HG03097 (cell line): ENCODE measurements around the gene RIPOR3.
"Not testable (repeated sequence)": the region's sequence is repeated elsewhere in the genome, so short reads cannot be mapped to it uniquely, and the experiment has no call there.

Source experiments
- ATAC-seq: cut with Tn5 transposase; IDR thresholded peaks from one replicate; pipeline ENCODE4 v1.9.1; 2021; ENCODE audit not compliant: unreplicated experiment, low FRiP score

The RIPOR3 gene

DNA sequence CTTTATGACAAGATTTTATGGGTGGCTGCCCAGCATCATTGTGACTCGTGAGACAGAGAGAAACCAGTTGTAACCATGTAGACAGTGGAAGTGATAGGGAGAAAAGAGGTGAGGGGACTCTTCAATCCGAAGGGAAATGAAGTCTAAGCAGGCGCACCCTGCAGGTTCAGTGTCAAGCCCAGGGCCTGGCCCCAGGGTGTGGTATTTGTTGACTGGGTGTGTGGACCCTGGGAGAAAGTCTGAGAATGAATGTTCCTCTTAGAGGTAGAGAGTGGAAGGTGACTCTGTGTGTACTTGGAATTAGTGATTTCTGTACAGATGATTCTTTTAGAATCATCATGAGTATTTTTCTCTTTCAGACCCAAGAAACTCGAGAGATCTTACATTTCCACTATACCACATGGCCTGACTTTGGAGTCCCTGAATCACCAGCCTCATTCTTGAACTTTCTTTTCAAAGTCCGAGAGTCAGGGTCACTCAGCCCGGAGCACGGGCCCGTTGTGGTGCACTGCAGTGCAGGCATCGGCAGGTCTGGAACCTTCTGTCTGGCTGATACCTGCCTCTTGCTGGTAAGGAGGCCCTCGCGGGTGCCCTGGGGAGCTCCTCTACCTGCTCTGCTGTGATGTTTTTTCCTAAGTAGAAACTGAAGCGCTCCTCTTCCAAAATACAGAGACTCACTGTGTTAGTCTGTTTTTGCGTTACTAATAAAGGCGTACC lies 113.1 kb downstream of the RIPOR3 start:
- no peak for ATAC-seq

DNA sequence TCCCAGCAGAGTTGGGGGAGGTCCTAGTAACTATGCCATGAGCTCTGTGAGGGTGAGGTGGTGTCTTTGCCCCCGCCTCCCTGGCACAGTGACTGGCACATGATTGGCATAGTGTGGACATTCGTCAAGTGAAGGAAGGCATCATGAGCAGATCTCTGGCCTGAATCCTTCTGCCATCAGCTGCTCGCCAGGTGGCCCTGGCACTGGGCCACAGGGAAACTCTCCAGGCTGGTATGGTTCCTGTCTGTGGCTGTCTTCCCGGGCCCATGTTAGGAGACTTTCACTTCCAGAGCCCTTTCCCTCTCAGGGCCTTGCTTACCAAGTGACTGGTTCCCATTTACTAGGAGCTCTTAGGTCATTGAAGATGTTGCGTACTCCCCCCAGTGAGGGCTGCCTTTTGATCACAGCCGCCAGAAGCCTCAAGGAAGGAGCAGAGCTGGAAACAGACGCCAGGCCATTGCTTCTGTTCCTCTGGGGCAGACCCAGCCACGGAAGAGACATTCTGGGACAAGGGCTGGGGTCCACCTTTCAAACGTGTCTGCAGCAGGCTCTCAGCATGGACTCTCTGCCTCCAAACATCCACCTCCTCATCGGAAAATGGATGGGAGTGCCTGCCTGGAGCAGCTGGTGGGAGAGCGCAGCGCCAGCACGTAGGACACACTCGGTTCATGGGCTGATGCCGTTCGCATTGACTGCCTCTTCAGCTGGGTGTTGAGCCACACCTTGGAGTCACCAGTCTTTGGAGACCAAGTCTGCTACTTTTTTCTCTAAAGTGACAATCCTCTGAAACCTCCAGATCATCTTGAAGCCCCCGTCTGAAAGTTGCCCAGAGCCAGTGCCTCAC lies 113.9 kb downstream of the RIPOR3 start:
- no peak for ATAC-seq

DNA sequence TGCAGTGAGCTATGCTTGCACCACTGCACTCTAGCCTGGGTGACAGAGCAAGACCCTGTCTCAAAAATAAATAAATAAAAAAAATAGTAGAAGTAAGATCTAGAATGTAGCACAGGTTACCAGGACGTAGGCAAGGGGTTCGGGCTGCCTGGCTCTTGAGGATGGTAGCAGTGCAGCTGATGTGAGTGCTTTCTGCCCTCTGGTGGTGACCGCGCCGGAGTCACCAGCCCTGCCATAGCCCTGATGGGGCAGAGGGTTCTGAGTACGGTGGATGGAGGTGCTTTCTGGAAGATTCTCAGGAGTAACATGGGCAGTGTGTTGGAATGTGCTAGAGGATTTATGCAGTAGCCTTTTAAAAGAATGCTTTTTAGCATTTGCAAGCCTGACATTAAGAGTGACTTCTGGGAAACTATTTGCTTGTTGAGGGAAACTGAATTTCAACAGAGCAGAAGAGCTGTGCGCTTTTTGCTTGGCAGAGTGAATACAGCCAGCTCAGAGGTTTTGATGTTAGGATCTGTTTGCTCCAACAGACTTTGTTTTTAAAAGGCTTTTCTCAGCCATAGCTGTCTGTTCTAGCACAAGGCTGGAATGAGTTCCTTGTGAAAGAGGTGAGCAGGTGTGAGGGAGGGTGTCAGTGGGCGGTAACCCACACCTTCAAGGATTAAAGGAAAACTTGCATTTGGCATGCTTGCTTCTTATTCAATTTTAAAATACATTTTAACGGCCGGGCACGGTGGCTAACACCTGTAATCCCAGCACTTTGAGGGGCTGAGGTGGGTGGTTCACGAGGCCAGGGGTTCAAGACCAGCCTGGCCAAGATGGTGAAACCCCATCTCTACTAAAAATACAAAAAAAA lies 115.2 kb downstream of the RIPOR3 start:
- ATAC-seq, result no peak

DNA sequence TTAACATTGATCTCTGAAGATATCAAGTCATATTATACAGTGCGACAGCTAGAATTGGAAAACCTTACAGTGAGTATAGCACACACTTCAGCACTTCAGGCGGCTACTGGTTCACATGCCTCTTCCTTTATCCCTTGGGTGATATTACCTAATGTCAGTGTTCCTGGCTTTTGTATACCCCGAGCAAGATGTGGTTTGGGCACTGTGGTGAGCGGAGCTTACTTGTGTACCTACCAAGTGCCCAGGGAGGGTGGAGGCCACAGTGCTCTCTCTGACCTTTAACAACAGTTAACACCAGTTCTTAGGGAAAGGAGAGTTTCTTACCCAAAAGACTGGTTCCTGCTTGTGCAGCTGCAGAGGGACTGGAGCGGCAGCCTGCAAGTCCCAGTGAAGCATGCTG lies 116.8 kb downstream of the RIPOR3 start:
- no peak for ATAC-seq

DNA sequence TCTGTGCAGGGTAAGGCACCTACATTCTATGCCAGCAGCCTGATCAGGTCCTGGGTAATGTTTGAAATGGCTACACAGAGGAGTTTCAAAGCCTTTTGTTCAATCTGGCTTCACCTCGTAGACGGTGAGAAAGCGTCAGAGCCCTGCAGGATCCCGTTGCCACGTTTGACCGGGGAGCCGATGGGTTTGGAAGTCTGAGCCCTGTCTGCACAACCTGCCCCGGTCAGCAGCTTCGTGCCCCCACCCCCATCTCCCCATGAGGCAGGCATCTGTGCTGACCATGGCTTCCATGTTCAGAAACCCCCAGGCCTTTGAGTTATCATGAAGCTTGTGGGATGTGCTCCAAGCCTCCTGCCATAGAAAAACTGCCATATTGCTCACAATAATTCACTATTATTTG lies 117.2 kb downstream of the RIPOR3 start:
- no peak for ATAC-seq

DNA sequence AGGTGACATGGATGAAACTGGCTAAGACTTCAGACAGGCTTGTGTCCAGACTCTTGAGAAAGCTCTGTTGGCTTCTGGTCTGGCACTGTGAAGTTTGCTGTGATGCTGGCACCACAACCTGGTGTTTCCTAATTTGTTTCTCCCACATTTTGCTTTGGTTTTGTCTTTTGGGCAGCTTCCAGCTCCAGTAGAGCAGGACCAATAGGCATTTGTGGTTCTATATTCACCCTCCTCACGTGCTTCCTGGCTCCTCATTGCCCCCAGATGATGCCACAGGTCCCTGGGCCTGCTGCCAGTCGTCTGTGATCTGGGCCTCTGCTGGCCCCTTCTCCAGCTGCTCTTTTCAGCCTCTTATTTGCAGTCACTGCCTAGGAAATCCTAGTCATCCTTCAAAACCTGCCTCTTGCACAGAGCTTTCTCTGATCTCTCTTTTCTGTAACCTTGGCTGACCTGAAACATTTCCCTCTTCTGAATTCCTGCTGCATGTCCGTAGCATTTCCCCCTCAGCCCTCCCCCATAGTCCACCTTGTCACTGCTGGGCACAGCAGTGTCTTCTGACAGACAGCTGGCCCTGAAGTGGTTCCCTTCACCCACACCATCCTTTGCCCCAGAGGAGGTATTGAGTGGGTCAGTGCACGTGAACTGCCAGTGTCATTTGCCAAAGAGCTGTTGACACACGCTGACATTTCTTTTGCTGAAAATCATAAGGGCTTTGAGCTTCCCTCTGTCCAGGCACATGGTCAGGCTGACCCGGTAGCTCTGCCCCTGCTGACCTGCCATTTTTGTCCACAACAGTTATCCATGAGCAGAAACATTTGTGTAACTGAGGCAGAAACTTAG lies 118.2 kb downstream of the RIPOR3 start:
- no peak for ATAC-seq

DNA sequence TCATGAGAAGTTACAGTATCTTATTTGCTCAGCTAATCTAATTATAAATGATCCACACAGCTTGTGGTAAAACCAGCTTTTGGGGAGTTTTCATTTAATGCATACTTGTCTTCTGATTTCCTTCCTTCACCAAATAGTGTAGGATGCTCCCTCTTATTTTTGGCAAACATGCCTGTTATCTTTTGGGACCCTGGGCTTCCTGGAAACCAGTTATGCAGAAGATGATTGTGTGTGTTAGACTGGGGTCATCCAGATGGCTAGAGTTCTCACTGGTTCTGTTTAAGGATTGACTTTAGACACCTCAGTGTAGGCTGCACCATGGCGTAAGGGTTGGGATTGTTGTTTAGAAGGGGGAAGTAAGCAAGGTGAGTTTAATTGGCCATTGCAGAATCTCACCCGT lies 119.9 kb downstream of the RIPOR3 start:
- ATAC-seq, result no peak

DNA sequence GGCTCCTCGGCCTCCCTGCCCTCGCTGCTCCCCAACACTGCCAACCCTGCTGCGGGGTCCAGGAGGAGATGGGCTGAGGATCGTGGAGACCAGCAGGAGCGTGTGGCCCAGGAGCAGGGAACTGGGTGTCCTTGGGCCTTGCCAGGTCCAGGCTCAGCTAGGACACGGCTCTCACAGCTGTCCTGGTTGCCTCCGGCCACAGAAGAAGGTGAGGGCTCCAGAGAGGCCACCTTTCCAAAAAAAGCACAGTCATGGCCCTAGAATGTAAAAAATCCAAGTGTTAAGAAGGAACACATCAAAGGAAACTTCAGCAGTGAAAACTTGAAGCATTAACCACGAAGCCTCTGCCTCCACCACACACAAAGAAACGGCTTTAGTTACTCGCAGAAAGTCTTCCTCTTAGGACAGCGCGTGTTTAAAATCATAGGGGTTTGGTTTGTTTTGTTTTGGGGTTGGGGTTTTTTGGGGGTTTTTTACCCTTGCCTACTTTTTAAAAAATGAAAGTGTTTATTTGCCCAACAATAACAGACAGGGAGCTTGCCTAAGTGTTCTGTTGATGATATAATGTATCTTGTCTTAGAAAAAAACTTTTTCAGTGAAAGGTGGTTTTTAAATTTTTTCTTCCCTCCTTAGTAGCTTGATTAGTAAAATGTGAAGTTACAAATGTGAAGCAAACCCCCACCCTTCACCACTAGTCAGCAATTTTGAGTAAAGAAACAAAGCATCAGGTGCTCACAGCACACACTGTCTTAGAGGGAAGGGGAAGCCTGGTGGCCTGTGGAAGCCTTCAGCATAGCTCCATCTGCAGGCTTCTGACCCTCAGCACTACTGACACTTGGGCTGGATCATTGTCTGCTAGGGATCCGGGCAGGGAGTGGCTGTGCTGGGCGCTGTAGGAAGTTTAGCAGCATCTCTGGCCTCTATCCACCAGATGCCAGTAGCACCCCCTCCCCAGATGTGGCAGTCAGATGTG lies 121.2 kb downstream of the RIPOR3 start:
- ATAC-seq, result peak; percentile 60

DNA sequence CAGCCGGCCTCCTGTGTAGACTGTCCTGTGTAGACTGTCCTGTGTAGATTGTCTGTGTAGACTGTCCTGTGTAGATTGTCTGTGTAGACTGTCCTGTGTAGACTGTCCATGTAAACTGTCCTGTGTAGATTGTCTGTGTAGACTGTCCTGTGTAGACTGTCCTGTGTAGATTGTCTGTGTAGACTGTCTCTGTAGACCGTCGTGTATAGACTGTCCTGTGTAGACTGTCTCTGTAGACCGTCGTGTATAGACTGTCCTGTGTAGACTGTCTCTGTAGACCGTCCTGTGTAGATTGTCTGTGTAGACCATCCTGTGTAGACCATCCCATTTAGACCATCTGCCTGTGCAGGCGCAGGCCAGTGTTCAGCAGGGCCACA lies 121.9 kb downstream of the RIPOR3 start:
- ATAC-seq, result not testable (repeated sequence)

DNA sequence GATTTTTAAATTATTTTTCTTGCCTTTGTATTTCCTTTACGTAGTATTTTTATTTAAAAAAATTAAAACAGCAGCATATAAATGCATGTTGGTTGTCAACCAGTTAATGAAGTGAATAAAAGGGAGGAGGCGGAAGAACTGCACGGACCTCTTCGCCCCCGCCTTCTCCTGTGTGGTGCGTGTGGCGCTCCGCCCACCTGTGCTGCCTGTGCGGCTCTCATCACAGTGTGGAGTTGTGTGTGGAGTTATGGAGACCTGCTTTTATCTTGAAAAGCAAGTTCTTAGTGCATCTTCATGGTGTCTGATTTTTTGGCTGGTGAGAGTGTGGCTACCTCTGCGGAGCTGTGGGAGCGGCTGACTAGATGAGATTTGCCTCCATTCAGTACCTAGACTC lies 122.8 kb downstream of the RIPOR3 start:
- no peak for ATAC-seq

DNA sequence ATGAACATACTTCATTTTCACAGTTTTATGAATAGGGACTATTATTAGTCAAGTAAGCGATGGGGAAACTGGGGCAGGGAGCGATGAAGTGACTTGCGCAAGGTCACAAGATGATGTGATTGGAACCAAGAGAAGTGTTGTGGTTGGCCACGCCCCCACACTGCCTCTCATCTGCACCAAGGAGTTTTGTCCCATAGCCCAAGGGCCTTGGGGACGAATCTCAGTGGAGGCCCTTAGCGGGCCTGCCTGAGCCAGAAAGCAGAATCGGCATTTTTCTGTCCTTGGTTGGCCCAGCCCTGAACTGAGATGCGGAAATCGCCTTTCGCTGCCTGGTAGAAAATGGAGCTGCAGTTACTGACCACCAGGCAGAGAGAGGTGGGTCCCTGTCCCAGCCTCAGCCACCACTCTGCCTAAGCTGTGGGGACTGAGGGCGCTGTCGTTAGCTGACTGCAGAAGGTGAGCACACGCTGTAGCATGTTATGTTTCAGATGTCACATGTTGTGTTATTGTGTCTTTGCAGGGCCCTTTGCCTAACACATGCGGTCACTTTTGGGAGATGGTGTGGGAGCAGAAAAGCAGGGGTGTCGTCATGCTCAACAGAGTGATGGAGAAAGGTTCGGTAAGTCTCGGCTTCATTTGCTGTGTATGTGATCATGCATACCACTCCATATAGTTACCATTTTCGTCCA lies 123.3 kb downstream of the RIPOR3 start:
- ATAC-seq, result no peak

DNA sequence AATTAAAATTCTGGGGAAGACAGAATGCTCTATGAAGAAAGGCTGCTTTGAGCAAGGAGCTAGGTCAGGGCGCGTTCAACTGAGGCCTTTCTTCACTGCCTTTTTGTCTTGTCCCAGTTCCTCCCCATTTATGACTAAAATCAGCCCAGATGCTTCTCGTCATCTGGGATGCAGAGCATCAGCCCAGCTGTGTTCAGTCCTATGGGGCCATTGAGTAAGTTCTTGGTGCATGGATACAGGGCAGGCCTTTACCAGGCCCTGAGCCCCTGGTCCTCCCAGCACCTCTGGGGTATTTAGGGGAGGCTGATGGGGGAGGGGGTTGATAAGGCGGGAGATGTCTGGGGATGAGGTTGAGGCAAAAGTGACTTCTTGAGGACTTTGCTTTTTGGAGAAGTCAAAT lies 125.5 kb downstream of the RIPOR3 start:
- no peak for ATAC-seq

DNA sequence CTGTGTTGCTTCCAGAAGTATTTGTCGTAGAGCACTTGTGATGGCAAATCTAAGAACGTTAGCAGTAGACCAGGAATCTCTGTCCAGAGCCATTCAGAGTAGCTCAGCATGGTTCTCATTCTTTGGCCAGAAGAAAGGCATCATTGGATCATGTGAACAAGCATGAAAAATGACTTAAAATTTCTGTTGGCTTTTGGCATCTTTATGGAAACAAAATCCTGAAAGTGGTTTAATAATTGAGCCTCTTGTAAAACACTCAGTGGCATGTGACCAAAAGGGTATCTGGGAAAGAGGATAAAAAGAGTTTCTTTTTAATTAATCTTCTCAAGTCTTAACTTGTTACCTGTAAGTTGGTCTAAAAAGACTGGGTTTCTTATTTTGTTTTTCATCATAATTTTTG lies 126.0 kb downstream of the RIPOR3 start:
- no peak for ATAC-seq

DNA sequence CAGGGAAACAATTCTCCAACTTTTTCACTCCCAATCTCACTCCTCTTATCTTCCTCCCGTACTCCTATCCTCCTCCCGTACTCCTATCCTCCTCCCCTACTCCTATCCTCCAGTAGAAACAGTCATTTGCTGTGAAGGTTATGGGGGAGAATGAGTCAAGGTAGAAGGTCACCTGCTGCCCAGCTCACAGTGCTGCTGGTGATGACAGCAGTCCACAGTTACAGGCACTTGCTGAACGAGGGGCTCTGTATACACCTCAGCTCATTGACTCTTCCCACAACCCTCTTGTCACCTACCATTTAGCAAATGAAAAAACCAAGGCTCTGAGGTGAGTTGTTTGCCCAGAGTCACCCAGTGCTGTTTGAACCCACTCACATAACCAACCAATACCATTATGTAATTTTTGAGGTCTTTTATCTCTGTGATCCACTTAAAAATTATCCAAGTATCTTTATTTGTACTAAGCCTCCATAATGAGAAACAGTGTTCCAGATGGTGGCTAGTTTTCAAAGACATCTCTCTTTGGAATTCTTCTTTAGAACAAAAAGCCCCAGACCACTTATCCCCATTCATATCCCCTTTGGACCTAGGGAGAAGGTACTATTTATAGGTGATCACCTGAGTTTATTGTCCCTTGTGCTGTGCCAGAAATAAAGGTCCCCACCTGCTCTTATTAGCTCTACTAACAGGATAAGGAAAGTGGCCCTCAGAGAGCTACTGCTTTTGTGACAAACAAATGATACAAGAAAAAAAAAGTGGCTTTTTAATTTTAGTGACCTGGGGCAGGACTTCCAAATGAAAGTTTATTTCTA lies 128.0 kb downstream of the RIPOR3 start:
- no peak for ATAC-seq

DNA sequence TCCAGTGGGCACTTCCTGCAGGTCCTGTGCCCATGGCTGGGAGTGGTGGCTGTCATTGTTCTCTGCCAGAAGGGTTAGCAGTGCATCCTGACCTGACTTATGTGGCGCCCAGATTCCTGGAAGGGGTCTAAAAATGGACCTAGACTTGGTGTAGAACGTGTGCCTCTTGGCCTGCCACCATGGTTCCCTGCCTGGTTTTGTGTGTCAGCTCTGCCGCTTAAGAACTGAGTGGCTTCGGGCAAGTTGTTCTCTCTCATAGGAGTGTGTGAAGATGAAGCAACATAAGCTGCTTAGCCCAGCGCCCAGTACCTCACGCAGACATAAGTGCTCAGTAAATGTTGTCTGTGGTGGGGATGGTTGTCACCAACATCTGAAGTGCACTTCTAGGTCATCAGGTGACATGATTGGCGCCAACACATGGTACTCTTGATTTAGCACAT lies 129.1 kb downstream of the RIPOR3 start:
- no peak for ATAC-seq

DNA sequence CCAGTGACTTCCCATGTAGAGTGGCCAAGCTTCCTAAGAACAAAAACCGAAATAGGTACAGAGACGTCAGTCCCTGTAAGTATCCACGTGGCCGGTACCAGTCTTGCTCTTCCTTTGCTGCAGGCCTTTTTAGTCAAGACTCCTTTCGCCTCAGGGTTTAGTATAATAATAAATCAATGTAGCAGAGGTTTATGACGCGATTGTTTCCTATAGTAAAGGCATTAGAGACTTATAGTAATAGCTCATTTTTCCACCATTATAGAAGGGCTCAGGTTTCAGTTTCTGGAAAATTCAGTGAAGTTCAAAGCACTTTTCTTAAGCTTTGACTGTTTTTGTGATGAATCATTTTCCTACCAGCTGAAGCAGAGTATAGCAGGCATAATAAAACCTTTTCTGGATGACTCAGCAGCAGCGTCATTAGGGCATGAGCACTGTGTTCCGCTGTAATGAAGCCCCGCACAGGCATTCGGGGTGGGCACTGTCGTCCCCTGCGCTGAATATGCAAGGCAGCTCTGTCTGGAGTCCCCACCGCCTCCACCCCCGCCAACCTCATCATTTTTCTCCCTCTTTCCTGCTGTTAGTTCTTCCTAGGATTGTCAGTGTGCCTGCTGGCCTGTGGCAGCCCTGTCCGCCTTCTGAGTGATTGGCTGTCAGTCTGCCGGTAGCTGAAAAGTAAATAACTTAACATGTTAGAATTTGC lies 129.8 kb downstream of the RIPOR3 start:
- no peak for ATAC-seq

DNA sequence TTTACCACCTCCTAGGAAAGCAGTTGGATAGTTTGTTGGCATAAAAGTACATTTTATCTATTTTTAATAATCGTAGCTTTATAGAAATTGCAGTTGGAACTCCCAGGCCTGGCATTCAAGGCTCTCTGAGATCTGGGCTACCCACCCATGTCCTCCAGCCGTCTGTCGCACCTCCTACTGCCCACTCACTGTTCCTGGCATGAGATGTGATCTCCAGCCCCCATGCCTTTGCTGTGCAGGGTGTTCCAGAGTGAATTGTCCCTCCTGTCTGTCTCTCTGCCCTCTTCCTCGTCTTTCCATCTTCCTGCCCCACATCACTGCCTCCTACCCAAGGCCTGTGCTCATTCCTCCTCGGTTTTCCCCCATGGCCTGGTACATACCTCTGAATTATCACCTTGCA lies 130.5 kb downstream of the RIPOR3 start:
- ATAC-seq, result no peak
